NCI-H146 treated with DMSO at 0.1 percent for 48 hours (cell line): Measurements from ENCODE around the gene ANO10.
"Not testable (repeated sequence)": the region's sequence is repeated elsewhere in the genome, so short reads cannot be mapped to it uniquely, and the experiment has no call there.

Source experiments
- DNase-seq: peaks from one replicate; lab custom pipeline; 2025; ENCODE audit not compliant: unreplicated experiment; lab: John Stamatoyannopoulos, UW

The ANO10 gene

GRCh38 chr3:43629741-43630140, 7.9 kb upstream of the ANO10 start:
- no peak for DNase-seq

GRCh38 chr3:43629257-43629656, 7.4 kb upstream of the ANO10 start:
- no peak for DNase-seq

GRCh38 chr3:43627360-43627759, 5.5 kb upstream of the ANO10 start:
- DNase-seq: no peak

GRCh38 chr3:43624619-43625305, 3.0 kb upstream of the ANO10 start:
- DNase-seq: no peak

GRCh38 chr3:43620831-43621655, 768 bp downstream of the ANO10 start:
- no peak for DNase-seq

- DNase-seq: no peak
Observed at GRCh38 chr3:43619588-43619987, 2.2 kb downstream of the ANO10 start.

GRCh38 chr3:43618142-43618541, 3.7 kb downstream of the ANO10 start:
- no peak for DNase-seq

GRCh38 chr3:43616034-43616433, 5.8 kb downstream of the ANO10 start:
- DNase-seq: no peak

- no peak for DNase-seq
Observed at GRCh38 chr3:43615133-43615532, 6.7 kb downstream of the ANO10 start.

- no peak for DNase-seq
Observed at GRCh38 chr3:43613976-43614375, 7.8 kb downstream of the ANO10 start.

GRCh38 chr3:43612419-43612818, 9.4 kb downstream of the ANO10 start:
- no peak for DNase-seq

- DNase-seq: no peak
Observed at GRCh38 chr3:43609406-43609805, 12.4 kb downstream of the ANO10 start.

GRCh38 chr3:43608751-43609150, 13.1 kb downstream of the ANO10 start:
- DNase-seq: no peak

GRCh38 chr3:43606284-43606683, 15.5 kb downstream of the ANO10 start:
- no peak for DNase-seq

- not testable (repeated sequence) for DNase-seq
Observed at GRCh38 chr3:43599959-43600358, 21.9 kb downstream of the ANO10 start.

- no peak for DNase-seq
Observed at GRCh38 chr3:43597961-43598360, 23.9 kb downstream of the ANO10 start.

GRCh38 chr3:43596178-43596577, 25.6 kb downstream of the ANO10 start:
- DNase-seq: not testable (repeated sequence)

- not testable (repeated sequence) for DNase-seq
Observed at GRCh38 chr3:43595280-43595679, 26.5 kb downstream of the ANO10 start.

GRCh38 chr3:43593588-43593987, 28.2 kb downstream of the ANO10 start:
- DNase-seq: not testable (repeated sequence)

GRCh38 chr3:43591866-43592265, 29.9 kb downstream of the ANO10 start:
- DNase-seq: not testable (repeated sequence)

- DNase-seq: no peak
Observed at GRCh38 chr3:43587303-43587702, 34.5 kb downstream of the ANO10 start.

GRCh38 chr3:43584043-43584826, 37.6 kb downstream of the ANO10 start:
- no peak for DNase-seq
